GM12878 (cell line): ENCODE data around the gene MRPS22. TPM values are rescaled to one million over a fixed set of nuclear protein-coding genes. Genes with fewer than 3 reads are reported as not detected.

Experiments used
- ATAC-seq: fragments of 200-7000 bp; cut with Tn5 transposase; 3 replicates; pipeline ENCODE4 v1.9.1; 2020; ENCODE audit warnings: mild to moderate bottlenecking, moderate library complexity
- BruUV-seq: library from RNA; stranded (reverse); fragments of 400-500 nt; replicated peaks from 2 replicates; lab custom pipeline; 2021; lab: Mats Ljungman, UMichigan
- CTCF ChIA-PET: fragments of 300-600 bp; sonication (Branson Sonifier 250); formaldehyde crosslinking; extraction: SDS; loops from one replicate; lab custom pipeline; 2021; ENCODE audit warnings: inconsistent platforms; lab: Yijun Ruan, JAX
- POLR2A ChIA-PET: fragments of 350-600 bp; formaldehyde crosslinking; extraction: SDS; loops from one replicate; lab custom pipeline; 2021; ENCODE audit warnings: inconsistent platforms; lab: Charles Lee
- RAD21 ChIA-PET: fragments of 300-600 bp; sonication (Branson Sonifier 250); formaldehyde crosslinking; loops from one replicate; lab custom pipeline; 2023; ENCODE audit warnings: antibody characterized with exemption; ENCODE audit not compliant: unreplicated experiment; lab: Charles Lee
- SMC1A ChIA-PET: fragments of 300-600 bp; sonication (Branson Sonifier 250); formaldehyde crosslinking; loops from one replicate; lab custom pipeline; 2023; ENCODE audit not compliant: unreplicated experiment, uncharacterized antibody; lab: Charles Lee
- DNase-seq: peaks from one replicate; pipeline ENCODE4 v3.0.0-alpha.2; 2011; ENCODE audit warnings: low read depth, low spot score
- FAIRE-seq: peaks from 3 replicates; lab custom pipeline; 2011; peaks lifted over from hg19 to GRCh38; lab: Jason Lieb, UNC
- H2AFZ ChIP-seq: 2 replicates; pipeline ENCODE4 v1.6.0; 2011; ENCODE audit warnings: low read depth, low read length, control low read depth; ENCODE audit not compliant: control insufficient read depth
- H3K27ac ChIP-seq: 2 replicates; pipeline ENCODE4 v1.5.1; 2011; ENCODE audit warnings: control low read depth; ENCODE audit not compliant: control insufficient read depth, insufficient read depth
- H3K27me3 ChIP-seq, 2 experiments: replicated peaks in 1 of 2; 2 replicates each; pipeline versions ENCODE4 v1.6.0 to v1.6.1; 2011; ENCODE audit warnings: low read length in 1 of 2; ENCODE audit not compliant: control insufficient read depth in 2 of 2, insufficient read depth in 2 of 2
- H3K36me3 ChIP-seq, 2 experiments: 2 replicates each; pipeline ENCODE4 v1.5.1; 2011; ENCODE audit warnings: low read length in 1 of 2; ENCODE audit not compliant: control insufficient read depth in 2 of 2, insufficient read depth in 2 of 2
- H3K4me1 ChIP-seq: 2 replicates; pipeline ENCODE4 v1.6.1; 2011; ENCODE audit warnings: mild to moderate bottlenecking, low read length, moderate library complexity, mixed read lengths; ENCODE audit not compliant: control insufficient read depth, insufficient read depth
- H3K4me2 ChIP-seq: 2 replicates; pipeline ENCODE4 v1.6.0; 2011; ENCODE audit warnings: control low read depth; ENCODE audit not compliant: control insufficient read depth, insufficient read depth
- H3K4me3 ChIP-seq: fragments of 200-600 bp; sonication (generic); 2 replicates; pipeline ENCODE4 v1.5.1; 2016
- H3K79me2 ChIP-seq: 2 replicates; pipeline ENCODE4 v1.6.0; 2011; ENCODE audit warnings: low read length; ENCODE audit not compliant: control insufficient read depth, insufficient read depth
- H3K9ac ChIP-seq: 2 replicates; pipeline ENCODE4 v1.8.0; 2011; ENCODE audit warnings: low read length, control low read depth, mixed read lengths; ENCODE audit not compliant: control insufficient read depth, insufficient read depth
- H3K9me3 ChIP-seq: replicated peaks from 3 replicates; pipeline ENCODE4 v1.5.1; 2011; ENCODE audit warnings: mild to moderate bottlenecking, low read length; ENCODE audit not compliant: control insufficient read depth, insufficient read depth
- H4K20me1 ChIP-seq: 2 replicates; pipeline ENCODE4 v1.6.0; 2011; ENCODE audit not compliant: control insufficient read depth, insufficient read depth
- DPF2 ChIP-seq: fragments of 450-650 bp; IDR thresholded peaks from 2 replicates; pipeline ENCODE4 v1.6.1; 2017; ENCODE audit warnings: mild to moderate bottlenecking
- FOXK2 ChIP-seq: fragments of 450-650 bp; IDR thresholded peaks from 2 replicates; pipeline ENCODE4 v1.6.1; 2017; ENCODE audit warnings: mild to moderate bottlenecking, moderate library complexity
- FOXM1 ChIP-seq: IDR thresholded peaks from 2 replicates; pipeline ENCODE4 v1.6.1; 2012; ENCODE audit warnings: low read depth, mild to moderate bottlenecking, inconsistent platforms, low read length, moderate library complexity
- IRF3 ChIP-seq: fragments of 450-650 bp; IDR thresholded peaks from 2 replicates; pipeline ENCODE4 v1.6.1; 2014; ENCODE audit warnings: mild to moderate bottlenecking
- JUNB ChIP-seq: IDR thresholded peaks from 2 replicates; pipeline ENCODE4 v1.6.1; 2016; ENCODE audit warnings: antibody characterized with exemption, mild to moderate bottlenecking
- ZNF217 ChIP-seq: fragments of 450-650 bp; IDR thresholded peaks from 2 replicates; pipeline ENCODE4 v1.6.1; 2017; ENCODE audit warnings: antibody characterized with exemption, mild to moderate bottlenecking
- WGBS: methylation state at CpG from one replicate; pipeline ENCODE4 v1.1.6; 2016; ENCODE audit warnings: low lambda C conversion rate; ENCODE audit not compliant: insufficient replicate concordance, insufficient coverage; ENCODE audit errors: missing lambda C conversion rate; 5-methylcytosine and 5-hydroxymethylcytosine counted together
- in situ Hi-C: fragments of 300-500 bp; cut with MboI; formaldehyde crosslinking; loops from 9 replicates; pipeline ENCODE4 v1.14.3; 2018; ENCODE audit warnings: mixed read lengths
- intact Hi-C: fragments of 100-400 bp; cut with micrococcal nuclease; formaldehyde crosslinking; loops from one replicate; pipeline ENCODE4 v1.14.2; 2022; ENCODE audit not compliant: unreplicated experiment
- polyA plus RNA-seq, 11 experiments: library from polyadenylated mRNA; depleted of rRNA in 4 of 11; unstranded in 6 of 11; stranded (reverse) in 5 of 11; fragments of >200 nt; fragmentation: Nextera tagmentation in 4 of 11; fragmentation: Illumina TruSeq in 1 of 11; extraction: Ambion mirVana in 4 of 11; extraction: Trizol in 1 of 11; gene quantifications; 1 replicate in 1 of 11; 2 replicates in 10 of 11; pipeline versions ENCODE4 v1.2.1 to v1.2.3, GENCODE V29; 2011 to 2016; ENCODE audit warnings: inconsistent platforms in 2 of 11, missing spikeins in 2 of 11, low read depth in 1 of 11
- total RNA-seq, 4 experiments: library from RNA; depleted of rRNA in 3 of 4; stranded (reverse); fragments of >200 nt in 3 of 4; fragmentation: Illumina TruSeq in 1 of 4; extraction: Trizol in 1 of 4; gene quantifications; 2 replicates each; pipeline versions ENCODE4 v1.2.1 to v1.2.3, GENCODE V29; 2013 to 2021

Gene MRPS22
- total and polyA plus RNA-seq, 10 of the 15 experiments (the other 5 are each of a cell fraction or from before 2014, with no cell fraction given): 44.3 to 146 (median 75.2) TPM

GRCh38 chr3:139338405-139338804 is 5.4 kb upstream of the MRPS22 start (continued):
- no peak for TF ChIP-seq FOXM1
- TF ChIP-seq ZNF217: no peak

- H3K27ac ChIP-seq: no peak overlapping the region
- no peak overlapping the region for H3K4me2 ChIP-seq
- DNase-seq (no peak), FAIRE-seq (no peak)
- no peak overlapping the region for H3K9ac ChIP-seq
- ChIA-PET CTCF (interaction anchor here (0.7 to 1.4 kb wide), 3 partner anchors 9 to 228 kb away, joined by 3 read pairs; no protein-coding TSS in a partner anchor), POLR2A (no interaction called here)
- H3K4me1 ChIP-seq: no peaks in the 10 kb centered on the region
- H3K4me3 ChIP-seq: no peak overlapping the region
- H2AFZ ChIP-seq: no peak overlapping the region
- TF ChIP-seq FOXK2: no peak
- TF ChIP-seq IRF3: no peak
- no peak for TF ChIP-seq DPF2
- no peak for TF ChIP-seq JUNB
- TF ChIP-seq, all 136 proteins: peak for 0
- intact Hi-C loops: no loop called here
- no peaks in the 10 kb centered on the region for H4K20me1 ChIP-seq
- H3K36me3 ChIP-seq: no peaks in the 10 kb centered on the region
- ChIA-PET SMC1A (no interaction called here), RAD21 (no interaction called here)
- in situ Hi-C loops: no loop called here
- H3K27me3 ChIP-seq: no peaks in the 10 kb centered on the region
- H3K9me3 ChIP-seq: no peaks in the 10 kb centered on the region; the same call in 2 of the 3 replicates
- ATAC-seq: no peak
- no TSS peak for BruUV-seq
- peaks cover 5% of the 10 kb centered on the region for H3K79me2 ChIP-seq
- WGBS: 42% methylated on average over 4 of the region's 4 CpGs
These were observed 4.5 kb upstream of the MRPS22 start for GRCh38 chr3:139339219-139339906.
